Measurements from ENCODE around the gene NUP93. TPM values are rescaled to one million over a fixed set of nuclear protein-coding genes. Genes with fewer than 3 reads are reported as not detected.
A peak's percentile ranks its signal among the peaks of the same experiment; 100 is the strongest.

NUP93 gene
- total RNA-seq, 1 donor from 2014 or later: 50.0 TPM

DNA sequence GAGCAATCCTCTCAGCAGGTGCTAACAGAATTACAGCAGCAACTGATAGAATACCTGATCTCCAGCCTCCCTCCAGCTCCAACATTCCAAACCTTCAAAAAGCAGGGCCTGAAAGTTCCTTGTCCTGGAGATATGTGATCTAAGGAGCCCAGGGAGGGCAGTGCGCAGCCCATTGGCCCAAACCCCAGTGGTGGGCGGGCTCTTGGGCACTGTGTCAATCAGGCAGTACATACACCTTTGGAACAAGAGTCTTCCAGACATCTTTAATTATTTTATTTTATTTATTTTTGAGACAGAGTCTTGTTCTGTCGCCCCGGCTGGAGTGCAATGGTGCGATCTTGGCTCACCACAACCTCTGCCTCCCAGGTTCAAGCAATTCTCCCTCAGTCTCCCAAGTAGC, 159.3 kb downstream of the NUP93 start:
- Mint-ChIP-seq H3K9me3 (ENCODE audit: low read depth) (no peaks in the 10 kb centered on the region), H3K4me3 (ENCODE audit: unreplicated experiment) (no peak overlapping the region), H3K36me3 (ENCODE audit: low read depth) (no peaks in the 10 kb centered on the region), H3K27ac (ENCODE audit: unreplicated experiment) (no peak overlapping the region), H3K27me3 (ENCODE audit: low read depth) (no peaks in the 10 kb centered on the region), H3K4me1 (ENCODE audit: low read depth) (no peaks in the 10 kb centered on the region)
- no peak for DNase-seq (ENCODE audit: low spot score)
- TF ChIP-seq, protein P1, sequence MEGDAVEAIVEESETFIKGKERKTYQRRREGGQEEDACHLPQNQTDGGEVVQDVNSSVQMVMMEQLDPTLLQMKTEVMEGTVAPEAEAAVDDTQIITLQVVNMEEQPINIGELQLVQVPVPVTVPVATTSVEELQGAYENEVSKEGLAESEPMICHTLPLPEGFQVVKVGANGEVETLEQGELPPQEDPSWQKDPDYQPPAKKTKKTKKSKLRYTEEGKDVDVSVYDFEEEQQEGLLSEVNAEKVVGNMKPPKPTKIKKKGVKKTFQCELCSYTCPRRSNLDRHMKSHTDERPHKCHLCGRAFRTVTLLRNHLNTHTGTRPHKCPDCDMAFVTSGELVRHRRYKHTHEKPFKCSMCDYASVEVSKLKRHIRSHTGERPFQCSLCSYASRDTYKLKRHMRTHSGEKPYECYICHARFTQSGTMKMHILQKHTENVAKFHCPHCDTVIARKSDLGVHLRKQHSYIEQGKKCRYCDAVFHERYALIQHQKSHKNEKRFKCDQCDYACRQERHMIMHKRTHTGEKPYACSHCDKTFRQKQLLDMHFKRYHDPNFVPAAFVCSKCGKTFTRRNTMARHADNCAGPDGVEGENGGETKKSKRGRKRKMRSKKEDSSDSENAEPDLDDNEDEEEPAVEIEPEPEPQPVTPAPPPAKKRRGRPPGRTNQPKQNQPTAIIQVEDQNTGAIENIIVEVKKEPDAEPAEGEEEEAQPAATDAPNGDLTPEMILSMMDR (IDR thresholded peaks at IDR 0.05): no peak

DNA sequence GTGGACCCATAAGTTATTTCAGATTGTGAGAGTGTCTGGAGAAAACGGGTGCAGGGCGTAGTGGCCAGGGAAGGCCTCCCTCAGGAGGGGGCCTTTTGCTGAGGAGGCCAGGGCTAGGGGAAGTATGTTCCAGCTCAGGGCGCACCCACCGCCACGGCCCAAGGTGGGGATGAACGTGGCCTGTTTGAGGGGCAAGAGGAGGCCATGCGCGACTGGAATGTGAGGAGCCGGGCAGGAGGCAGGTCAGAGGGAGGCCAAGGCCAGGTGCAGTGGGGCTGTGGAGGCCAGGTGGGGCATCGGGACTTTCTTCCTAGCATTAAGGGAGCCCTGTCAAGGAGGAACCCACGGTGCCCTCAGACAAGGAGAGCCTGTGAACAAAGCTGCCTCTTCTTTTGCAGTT, 161.8 kb downstream of the NUP93 start:
- no peaks in the 10 kb centered on the region for H3K27me3 Mint-ChIP-seq (ENCODE audit: low read depth)
- TF ChIP-seq, protein P1 (IDR thresholded peaks at IDR 0.05): no peak
- H3K36me3 Mint-ChIP-seq (ENCODE audit: low read depth): no peaks in the 10 kb centered on the region
- DNase-seq (ENCODE audit: low spot score): no peak
- no peaks in the 10 kb centered on the region for H3K9me3 Mint-ChIP-seq (ENCODE audit: low read depth)
- H3K4me1 Mint-ChIP-seq (ENCODE audit: low read depth): no peaks in the 10 kb centered on the region
- H3K27ac Mint-ChIP-seq (ENCODE audit: unreplicated experiment): no peak overlapping the region
- no peak overlapping the region for H3K4me3 Mint-ChIP-seq (ENCODE audit: unreplicated experiment)

- Mint-ChIP-seq H3K27me3 (ENCODE audit: low read depth) (peaks cover 2% of the 10 kb centered on the region), H3K36me3 (ENCODE audit: low read depth) (no peaks in the 10 kb centered on the region), H3K27ac (ENCODE audit: unreplicated experiment) (no peak overlapping the region), H3K4me1 (ENCODE audit: low read depth) (no peaks in the 10 kb centered on the region), H3K9me3 (ENCODE audit: low read depth) (no peaks in the 10 kb centered on the region), H3K4me3 (ENCODE audit: unreplicated experiment) (no peak overlapping the region)
- DNase-seq (ENCODE audit: low spot score): peak; percentile 72
- TF ChIP-seq, protein P1 (IDR thresholded peaks at IDR 0.05): no peak
Measured at GRCh38 chr16:56892705-56893104, 162.8 kb downstream of the NUP93 start.

GRCh38 chr16:56894331-56894917, 164.5 kb downstream of the NUP93 start:
- peaks cover 6% of the 10 kb centered on the region for H3K27me3 Mint-ChIP-seq (ENCODE audit: low read depth)
- H3K4me3 Mint-ChIP-seq (ENCODE audit: unreplicated experiment): no peak overlapping the region
- TF ChIP-seq, protein P1 (IDR thresholded peaks at IDR 0.05): no peak
- DNase-seq (ENCODE audit: low spot score): peak; percentile 63
- H3K36me3 Mint-ChIP-seq (ENCODE audit: low read depth): no peaks in the 10 kb centered on the region
- H3K9me3 Mint-ChIP-seq (ENCODE audit: low read depth): no peaks in the 10 kb centered on the region
- H3K4me1 Mint-ChIP-seq (ENCODE audit: low read depth): no peaks in the 10 kb centered on the region
- H3K27ac Mint-ChIP-seq (ENCODE audit: unreplicated experiment): no peak overlapping the region

DNA sequence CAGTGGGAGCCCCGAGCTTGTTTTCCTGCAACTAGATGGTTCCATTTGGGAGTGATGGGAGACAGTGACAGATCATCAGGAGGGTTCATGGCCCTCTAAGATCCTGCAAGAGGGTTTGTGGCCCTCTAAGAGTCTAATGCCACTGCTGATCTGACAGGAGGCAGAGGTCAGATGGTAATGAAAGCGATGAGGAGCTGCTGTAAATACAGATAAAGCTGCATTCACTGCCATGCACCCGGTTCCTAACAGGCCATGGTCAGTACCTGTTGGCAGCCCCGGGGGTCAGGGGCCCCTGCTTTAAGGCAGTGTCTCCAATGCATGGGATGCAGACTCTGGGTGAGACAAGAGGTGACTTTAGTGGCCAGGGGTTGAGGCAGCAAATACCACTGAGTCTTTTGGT, 165.9 kb downstream of the NUP93 start:
- H3K4me1 Mint-ChIP-seq (ENCODE audit: low read depth): no peaks in the 10 kb centered on the region
- H3K36me3 Mint-ChIP-seq (ENCODE audit: low read depth): no peaks in the 10 kb centered on the region
- H3K9me3 Mint-ChIP-seq (ENCODE audit: low read depth): no peaks in the 10 kb centered on the region
- TF ChIP-seq, protein P1 (IDR thresholded peaks at IDR 0.05): no peak
- H3K27me3 Mint-ChIP-seq (ENCODE audit: low read depth): peaks cover 12% of the 10 kb centered on the region
- no peak for DNase-seq (ENCODE audit: low spot score)
- no peak overlapping the region for H3K4me3 Mint-ChIP-seq (ENCODE audit: unreplicated experiment)
- no peak overlapping the region for H3K27ac Mint-ChIP-seq (ENCODE audit: unreplicated experiment)
